HepG2 (cell line): ENCODE measurements around the gene KCND2. TPM values are rescaled to one million over a fixed set of nuclear protein-coding genes. Genes with fewer than 3 reads are reported as not detected.

Source experiments
- ATAC-seq: fragments of 200-7000 bp; cut with Tn5 transposase; 3 replicates; pipeline ENCODE4 v1.9.1; 2020; ENCODE audit warnings: mild to moderate bottlenecking, moderate library complexity
- BruUV-seq: library from RNA; stranded (reverse); fragments of 400-500 nt; replicated peaks from 2 replicates; lab custom pipeline; 2021; lab: Mats Ljungman, UMichigan
- CTCF ChIA-PET: fragments of 300-600 bp; formaldehyde crosslinking; extraction: SDS; loops from one replicate; lab custom pipeline; 2021; ENCODE audit warnings: low total read pairs, inconsistent platforms, low intra/inter-chr PET ratio; lab: Yijun Ruan, JAX
- POLR2A ChIA-PET: fragments of 350-600 bp; sonication (Branson Sonifier 250); formaldehyde crosslinking; loops from one replicate; lab custom pipeline; 2020; ENCODE audit warnings: antibody characterized with exemption, inconsistent platforms; lab: Yijun Ruan, JAX
- DNase-seq: peaks from one replicate; pipeline ENCODE4 v3.0.0-alpha.2; 2015; ENCODE audit warnings: low spot score
- FAIRE-seq: peaks from 3 replicates; lab custom pipeline; 2011; peaks lifted over from hg19 to GRCh38; lab: Jason Lieb, UNC
- H2AFZ ChIP-seq: one replicate; pipeline ENCODE4 v1.6.1; 2011; ENCODE audit warnings: low read length, inconsistent platforms
- H3K27ac ChIP-seq: fragments of 300-600 bp; 3 replicates; pipeline ENCODE4 v1.8.0; 2011; ENCODE audit warnings: mixed run types, mild to moderate bottlenecking, mixed read lengths, low read length, inconsistent platforms; ENCODE audit not compliant: insufficient read depth; ENCODE audit errors: extremely low read length
- H3K27me3 ChIP-seq, 2 experiments: fragments of 200-600 bp in 1 of 2; 2 replicates in 1 of 2; 3 replicates in 1 of 2; pipeline versions ENCODE4 v1.6.0 to v1.8.0; 2011; ENCODE audit warnings: low read length in 2 of 2, mild to moderate bottlenecking in 2 of 2, moderate library complexity in 2 of 2, inconsistent platforms in 1 of 2; ENCODE audit not compliant: insufficient read depth in 2 of 2, control insufficient read depth in 1 of 2
- H3K36me3 ChIP-seq, 2 experiments: fragments of 200-600 bp in 1 of 2; replicated peaks in 1 of 2; 2 replicates in 1 of 2; 3 replicates in 1 of 2; pipeline versions ENCODE4 v1.5.1 to v1.8.0; 2011; ENCODE audit warnings: low read length in 2 of 2, inconsistent platforms in 1 of 2; ENCODE audit not compliant: insufficient read depth in 2 of 2, control insufficient read depth in 1 of 2
- H3K4me1 ChIP-seq: 2 replicates; pipeline ENCODE4 v1.5.1; 2012; ENCODE audit warnings: low read length, inconsistent platforms; ENCODE audit not compliant: insufficient read depth
- H3K4me2 ChIP-seq: 2 replicates; pipeline ENCODE4 v1.6.0; 2011; ENCODE audit warnings: low read depth, low read length, inconsistent platforms
- H3K4me3 ChIP-seq, 3 experiments: fragments of 200-600 bp in 1 of 3; sonication (generic), shearing (Covaris generic) in 1 of 3; replicated peaks in 1 of 3; 2 replicates each; pipeline ENCODE4 v1.5.1; 2011 to 2016; ENCODE audit warnings: low read length in 3 of 3, inconsistent platforms in 2 of 3, low read depth in 2 of 3, mild to moderate bottlenecking in 2 of 3, control low read depth in 1 of 3, mixed read lengths in 1 of 3; ENCODE audit not compliant: insufficient read depth in 1 of 3
- H3K79me2 ChIP-seq: one replicate; pipeline ENCODE4 v1.6.1; 2011; ENCODE audit warnings: low read length, inconsistent platforms; ENCODE audit not compliant: insufficient read depth
- H3K9ac ChIP-seq: 2 replicates; pipeline ENCODE4 v1.6.0; 2011; ENCODE audit warnings: mild to moderate bottlenecking, low read depth, low read length, inconsistent platforms; ENCODE audit not compliant: insufficient read depth
- H3K9me3 ChIP-seq: 2 replicates; pipeline ENCODE4 v1.5.1; 2012; ENCODE audit warnings: mild to moderate bottlenecking, low read length
- H4K20me1 ChIP-seq: 2 replicates; pipeline ENCODE4 v1.6.0; 2011; ENCODE audit warnings: inconsistent platforms, mild to moderate bottlenecking, low read length, moderate library complexity; ENCODE audit not compliant: insufficient read depth
- AHDC1 ChIP-seq: sonication (generic); formaldehyde crosslinking; IDR thresholded peaks from 2 replicates; pipeline ENCODE4 v1.5.1; 2020; ENCODE audit warnings: mild to moderate bottlenecking, missing genetic modification reagents, borderline replicate concordance
- HOXA3 ChIP-seq: sonication (generic); formaldehyde crosslinking; IDR thresholded peaks from 2 replicates; pipeline ENCODE4 v1.5.0; 2020; ENCODE audit warnings: missing genetic modification reagents
- NAIF1 ChIP-seq: sonication (generic); formaldehyde crosslinking; IDR thresholded peaks from 2 replicates; pipeline ENCODE4 v1.5.0; 2020; ENCODE audit warnings: mild to moderate bottlenecking, missing genetic modification reagents, borderline replicate concordance
- PHF5A ChIP-seq: IDR thresholded peaks from one replicate; pipeline ENCODE4 v1.6.1; 2018; ENCODE audit warnings: low read depth, missing genetic modification reagents; ENCODE audit not compliant: unreplicated experiment
- PLRG1 ChIP-seq: fragments of 450-650 bp; conservative IDR thresholded peaks from 2 replicates; pipeline ENCODE4 v1.6.1; 2016
- ZBTB1 ChIP-seq: sonication (generic); formaldehyde crosslinking; IDR thresholded peaks from 2 replicates; pipeline ENCODE4 v1.4.0; 2020; ENCODE audit warnings: missing genetic modification reagents, borderline replicate concordance
- ZKSCAN8 ChIP-seq: IDR thresholded peaks from 2 replicates; pipeline ENCODE4 v1.6.1; 2016; ENCODE audit warnings: borderline replicate concordance, missing genetic modification reagents, missing compliant biosample characterization
- ZNF484 ChIP-seq: sonication (generic); formaldehyde crosslinking; IDR thresholded peaks from 2 replicates; pipeline ENCODE4 v1.5.1; 2020; ENCODE audit warnings: mild to moderate bottlenecking, low read depth, missing genetic modification reagents, borderline replicate concordance
- ZNF496 ChIP-seq: sonication (generic); formaldehyde crosslinking; IDR thresholded peaks from 2 replicates; pipeline ENCODE4 v1.8.1; 2023; ENCODE audit warnings: mild to moderate bottlenecking, moderate library complexity, missing genetic modification reagents; ENCODE audit not compliant: insufficient replicate concordance
- ZNF598 ChIP-seq: sonication (generic); formaldehyde crosslinking; IDR thresholded peaks from 2 replicates; pipeline ENCODE4 v1.5.1; 2020; ENCODE audit warnings: mild to moderate bottlenecking, missing genetic modification reagents, borderline replicate concordance
- in situ Hi-C: cut with HindIII; loops from 2 replicates; pipeline ENCODE4 v1.10.0; 2017; ENCODE audit warnings: low pct_unique_long_range_greater_than_20kb; ENCODE audit not compliant: extremely low pct_ligation_motif_present
- intact Hi-C: fragments of 100-400 bp; cut with micrococcal nuclease; formaldehyde crosslinking; loops from one replicate; pipeline ENCODE4 v1.10.0; 2022; ENCODE audit not compliant: unreplicated experiment
- polyA plus RNA-seq, 8 experiments: library from polyadenylated mRNA; depleted of rRNA in 3 of 8; stranded (reverse) in 7 of 8; unstranded in 1 of 8; fragments of >200 nt; fragmentation: Illumina TruSeq in 4 of 8; extraction: Trizol in 4 of 8; gene quantifications; 2 replicates each; pipeline versions ENCODE4 v1.2.1 to v1.2.3, GENCODE V29; 2011 to 2016; ENCODE audit warnings: low read depth in 4 of 8, missing spikeins in 1 of 8, mixed read lengths in 1 of 8; ENCODE audit not compliant: insufficient read depth in 1 of 8
- total RNA-seq, 5 experiments: library from RNA; depleted of rRNA; stranded (reverse); fragments of >200 nt; fragmentation: Illumina TruSeq; extraction: Trizol; gene quantifications; 2 replicates each; pipeline ENCODE4 v1.2.3, GENCODE V29; 2016; ENCODE audit warnings: low read depth in 1 of 5
- TF ChIP-seq, protein P1 (sequence below): IDR thresholded peaks from 2 replicates; pipeline ENCODE4 v1.6.1; 2016; ENCODE audit warnings: missing biosample characterization, missing genetic modification reagents, low read depth

Gene KCND2
- total and polyA plus RNA-seq, 2 of the 13 experiments (the other 11 are each of a cell fraction or from before 2014, with no cell fraction given): not detected

DNA sequence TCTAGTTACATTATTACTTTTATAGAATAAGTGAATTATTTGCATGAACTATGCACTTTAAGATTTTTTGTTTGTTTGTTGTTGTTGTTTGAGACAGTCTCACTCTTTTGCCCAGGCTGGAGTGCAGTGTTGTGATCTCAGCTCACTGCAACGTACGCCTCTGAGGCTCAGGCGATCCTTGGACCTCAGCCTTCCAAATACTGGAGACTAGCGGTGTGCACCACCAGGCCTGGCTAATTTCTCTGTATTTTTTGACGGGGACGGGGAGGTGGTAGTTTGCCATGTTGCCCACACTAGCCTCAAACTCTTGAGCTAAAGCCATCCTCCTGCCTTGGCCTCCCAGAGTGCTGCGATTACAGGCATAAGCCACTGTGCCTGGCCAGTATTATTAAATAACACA is 29.2 kb downstream of the KCND2 start (continued):
- TF ChIP-seq AHDC1 (CRISPR knock-in tag) (no peak), PLRG1 (no peak), ZNF496 (no peak), PHF5A (CRISPR knock-in tag) (no peak), ZNF598 (CRISPR knock-in tag) (no peak), HOXA3 (no peak)

GRCh38 chr7:120303105-120303504 is 30.1 kb downstream of the KCND2 start:
- no peak for TF ChIP-seq ZKSCAN8 (CRISPR knock-in tag)
- no peak for TF ChIP-seq NAIF1 (CRISPR knock-in tag)
- no peak for TF ChIP-seq ZNF484 (CRISPR knock-in tag)
- TF ChIP-seq, protein P1, sequence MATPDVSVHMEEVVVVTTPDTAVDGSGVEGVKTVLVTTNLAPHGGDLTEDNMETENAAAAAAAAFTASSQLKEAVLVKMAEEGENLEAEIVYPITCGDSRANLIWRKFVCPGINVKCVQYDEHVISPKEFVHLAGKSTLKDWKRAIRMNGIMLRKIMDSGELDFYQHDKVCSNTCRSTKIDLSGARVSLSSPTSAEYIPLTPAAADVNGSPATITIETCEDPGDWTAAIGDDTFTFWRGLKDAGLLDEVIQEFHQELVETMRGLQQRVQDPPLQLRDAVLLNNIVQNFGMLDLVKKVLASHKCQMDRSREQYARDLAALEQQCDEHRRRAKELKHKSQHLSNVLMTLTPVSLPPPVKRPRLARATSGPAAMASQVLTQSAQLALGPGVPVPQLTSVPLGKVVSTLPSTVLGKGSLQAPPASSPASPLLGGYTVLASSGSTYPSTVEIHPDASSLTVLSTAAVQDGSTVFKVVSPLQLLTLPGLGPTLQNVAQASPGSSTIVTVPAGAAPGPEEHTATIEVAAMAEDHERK (CRISPR knock-in tag): no peak
- no peak for TF ChIP-seq ZBTB1
- FAIRE-seq (no peak), DNase-seq (no peak), ATAC-seq (no peak)
- Histone ChIP-seq H3K9ac (no peak overlapping the region), H4K20me1 (no peaks in the 10 kb centered on the region), H3K36me3 (no peaks in the 10 kb centered on the region), H3K79me2 (no peaks in the 10 kb centered on the region), H2AFZ (no peak overlapping the region), H3K27me3 (no peaks in the 10 kb centered on the region; a peak in 1 of 5 replicates), H3K4me1 (no peaks in the 10 kb centered on the region), H3K4me3 (no peak overlapping the region), H3K9me3 (no peaks in the 10 kb centered on the region), H3K4me2 (no peak overlapping the region), H3K27ac (no peak overlapping the region)
- no TSS peak for BruUV-seq
- ChIA-PET CTCF (no interaction called here), POLR2A (no interaction called here)
- in situ Hi-C loops: no loop called here
- intact Hi-C loops: no loop called here
